Small intestine (tissue), 7 donors: ENCODE data around the gene EIF4H. TPM values are rescaled to one million over a fixed set of nuclear protein-coding genes. Genes with fewer than 3 reads are reported as not detected.

ENCODE experiments used
- DNase-seq, 2 donors: peaks; one replicate each; pipeline versions ENCODE4 v3.0.0 to v3.0.0-alpha.2; 2013
- FAIRE-seq: peaks from 2 replicates; lab custom pipeline; 2012; peaks lifted over from hg19 to GRCh38; lab: Jason Lieb, UNC
- H3K27ac ChIP-seq, 3 donors: one replicate each; pipeline ENCODE4 v1.5.1; 2013; ENCODE audit warnings: low read length in 2 of 3, mild to moderate bottlenecking in 2 of 3, control low read depth in 1 of 3, inconsistent platforms in 1 of 3, low read depth in 1 of 3, moderate library complexity in 1 of 3
- H3K27me3 ChIP-seq, 3 donors: one replicate each; pipeline ENCODE4 v1.6.1; 2013; ENCODE audit warnings: low read length in 3 of 3, inconsistent platforms in 1 of 3; ENCODE audit not compliant: control insufficient read depth in 3 of 3, insufficient read depth in 3 of 3
- H3K36me3 ChIP-seq, 3 donors: one replicate each; pipeline ENCODE4 v1.6.1; 2013; ENCODE audit warnings: low read length in 3 of 3, inconsistent platforms in 1 of 3, low read depth in 1 of 3, mild to moderate bottlenecking in 1 of 3, moderate library complexity in 1 of 3; ENCODE audit not compliant: control insufficient read depth in 3 of 3, insufficient read depth in 2 of 3
- H3K4me1 ChIP-seq, 3 donors: one replicate each; pipeline ENCODE4 v1.6.1; 2013; ENCODE audit warnings: low read length in 2 of 3, inconsistent platforms in 1 of 3, low read depth in 1 of 3, mild to moderate bottlenecking in 1 of 3, moderate library complexity in 1 of 3; ENCODE audit not compliant: control insufficient read depth in 3 of 3, insufficient read depth in 2 of 3
- H3K4me3 ChIP-seq, 3 donors: one replicate each; pipeline ENCODE4 v1.5.1; 2013; ENCODE audit warnings: low read length in 3 of 3, control low read depth in 1 of 3, inconsistent platforms in 1 of 3, low read depth in 1 of 3, mild to moderate bottlenecking in 1 of 3, moderate library complexity in 1 of 3
- H3K9me3 ChIP-seq, 2 donors: one replicate each; pipeline ENCODE4 v1.6.1; 2013; ENCODE audit warnings: low read depth in 1 of 2, low read length in 1 of 2; ENCODE audit not compliant: control insufficient read depth in 2 of 2, insufficient read depth in 1 of 2
- WGBS, 3 donors: extraction: QIAGEN DNeasy Blood & Tissue Kit; methylation state at CpG; one replicate each; pipeline ENCODE4 v1.1.7; 2013; 5-methylcytosine and 5-hydroxymethylcytosine counted together
- polyA plus RNA-seq, 4 donors: library from polyadenylated mRNA; stranded (reverse) in 3 of 4; unstranded in 1 of 4; fragments of 200-250 nt in 3 of 4; fragments of 120-200 nt in 1 of 4; gene quantifications; one replicate each; pipeline versions ENCODE4 v1.2.1 to v1.2.3, GENCODE V29; 2013
- donor health status: healthy with polysubstance abuse.
- donor health status: control.
- donor health status: control.
- donor health status: Bipolar disorder and iron deficiency.
- donor health status: healthy.

The EIF4H gene
- polyA plus RNA-seq, 4 donors: 158 to 229 (median 187) TPM

GRCh38 chr7:74138945-74139843 is 35.0 kb upstream of the EIF4H start:
- Histone ChIP-seq H3K27ac (no peak overlapping the region), H3K9me3 (no peaks in the 10 kb centered on the region), H3K27me3 (peaks cover 0 to under 1% (median 0%) of the 10 kb centered on the region in 3 donors), H3K4me1 (no peaks in the 10 kb centered on the region), H3K4me3 (no peak overlapping the region), H3K36me3 (no peaks in the 10 kb centered on the region)
- DNase-seq: no peak
- 88 to 92% (median 92%) methylated on average over 16 of the region's 16 CpGs for WGBS, 3 donors
- no peak for FAIRE-seq

- no peak for FAIRE-seq
- no peak for DNase-seq
- Histone ChIP-seq H3K4me3 (no peak overlapping the region), H3K4me1 (no peaks in the 10 kb centered on the region), H3K9me3 (peaks cover 0 to 9% of the 10 kb centered on the region in 2 donors), H3K27me3 (no peaks in the 10 kb centered on the region), H3K36me3 (no peaks in the 10 kb centered on the region), H3K27ac (no peak overlapping the region)
- WGBS, 3 donors: 36 to 58% (median 56%) methylated on average over 1 of the region's 1 CpG
Measured at GRCh38 chr7:74141705-74142104, 32.5 kb upstream of the EIF4H start.

- Histone ChIP-seq H3K4me1 (no peaks in the 10 kb centered on the region), H3K9me3 (peaks cover 0 to 9% of the 10 kb centered on the region in 2 donors), H3K27ac (no peak overlapping the region), H3K4me3 (no peak overlapping the region), H3K36me3 (no peaks in the 10 kb centered on the region), H3K27me3 (no peaks in the 10 kb centered on the region)
- DNase-seq: no peak
- 67 to 81% (median 73%) methylated on average over 6 of the region's 6 CpGs for WGBS, 3 donors
- FAIRE-seq: no peak
Measured at GRCh38 chr7:74143383-74143782, 30.8 kb upstream of the EIF4H start.

GRCh38 chr7:74148491-74148890 is 25.7 kb upstream of the EIF4H start:
- FAIRE-seq: no peak
- Histone ChIP-seq H3K9me3 (peaks cover 0 to 9% of the 10 kb centered on the region in 2 donors), H3K27ac (no peak overlapping the region), H3K36me3 (no peaks in the 10 kb centered on the region), H3K4me3 (no peak overlapping the region), H3K27me3 (no peaks in the 10 kb centered on the region), H3K4me1 (no peaks in the 10 kb centered on the region)
- WGBS, 3 donors: 94 to 96% (median 94%) methylated on average over 1 of the region's 1 CpG
- no peak for DNase-seq

GRCh38 chr7:74149071-74149470 is 25.1 kb upstream of the EIF4H start:
- Histone ChIP-seq H3K9me3 (peaks cover 0 to 9% of the 10 kb centered on the region in 2 donors), H3K27ac (no peak overlapping the region), H3K4me3 (no peak overlapping the region), H3K36me3 (no peaks in the 10 kb centered on the region), H3K27me3 (no peaks in the 10 kb centered on the region), H3K4me1 (no peaks in the 10 kb centered on the region)
- 94 to 97% (median 97%) methylated on average over 5 of the region's 5 CpGs for WGBS, 3 donors
- DNase-seq (no peak), FAIRE-seq (no peak)

- WGBS, 3 donors: 88 to 100% (median 92%) methylated on average over 1 of the region's 1 CpG
Measured at GRCh38 chr7:74149603-74150002, 24.6 kb upstream of the EIF4H start.

GRCh38 chr7:74153736-74154135 is 20.4 kb upstream of the EIF4H start:
- Histone ChIP-seq H3K27ac (no peak overlapping the region), H3K9me3 (no peaks in the 10 kb centered on the region), H3K4me1 (no peaks in the 10 kb centered on the region), H3K4me3 (no peak overlapping the region), H3K36me3 (no peaks in the 10 kb centered on the region), H3K27me3 (no peaks in the 10 kb centered on the region)
- WGBS, 3 donors: 67 to 82% (median 81%) methylated on average over 7 to 9 of the region's 9 CpGs
- DNase-seq (no peak), FAIRE-seq (no peak)

More at GRCh38 chr7:74149603-74150002, 24.6 kb upstream of the EIF4H start:
- no peak for FAIRE-seq
- H3K9me3 ChIP-seq: peaks cover 0 to 7% of the 10 kb centered on the region in 2 donors
- no peaks in the 10 kb centered on the region for H3K27me3 ChIP-seq
- DNase-seq: no peak
- no peaks in the 10 kb centered on the region for H3K4me1 ChIP-seq
- no peak overlapping the region for H3K4me3 ChIP-seq
- H3K27ac ChIP-seq: no peak overlapping the region
- H3K36me3 ChIP-seq: no peaks in the 10 kb centered on the region

- H3K9me3 ChIP-seq: no peaks in the 10 kb centered on the region
- H3K27me3 ChIP-seq: no peaks in the 10 kb centered on the region
- H3K4me3 ChIP-seq: no peak overlapping the region
- 75 to 86% (median 77%) methylated on average over 9 of the region's 9 CpGs for WGBS, 3 donors
- DNase-seq (no peak), FAIRE-seq (no peak)
- no peak overlapping the region for H3K27ac ChIP-seq
- H3K36me3 ChIP-seq: no peaks in the 10 kb centered on the region
- H3K4me1 ChIP-seq: no peaks in the 10 kb centered on the region
Measured at GRCh38 chr7:74155810-74156395, 18.3 kb upstream of the EIF4H start.
